Hematopoietic multipotent progenitor cell treated with erythropoietin and hydrocortisone succinate and interleukin-3 and kit ligand, for 15 days (in vitro differentiated cells): ENCODE results near the gene TTC28.
"Not testable (repeated sequence)": the region's sequence is repeated elsewhere in the genome, so short reads cannot be mapped to it uniquely, and the experiment has no call there.

Source experiments
- DNase-seq: peaks from one replicate; pipeline ENCODE4 v3.0.0-alpha.2; 2015; ENCODE audit warnings: low spot score

The TTC28 gene

DNA sequence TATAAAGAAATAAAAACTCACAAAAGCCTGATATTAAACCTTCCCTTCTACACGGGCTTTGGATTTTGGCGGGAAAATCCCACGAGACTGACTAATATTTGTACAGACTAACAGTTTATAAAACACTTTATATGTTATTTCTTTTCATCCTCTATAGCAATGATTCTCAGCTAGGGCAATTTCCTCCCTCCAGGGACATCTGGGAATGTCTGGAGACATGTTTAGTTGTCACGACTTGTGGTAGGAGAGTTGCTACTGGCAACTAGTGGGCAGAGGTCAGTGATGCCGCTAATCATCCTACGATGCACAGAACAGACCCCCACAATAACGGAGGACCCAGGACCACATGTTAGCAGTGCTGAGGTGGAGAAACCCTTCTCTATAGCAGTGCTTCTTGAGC, 455.8 kb downstream of the TTC28 start:
- no peak for DNase-seq

DNA sequence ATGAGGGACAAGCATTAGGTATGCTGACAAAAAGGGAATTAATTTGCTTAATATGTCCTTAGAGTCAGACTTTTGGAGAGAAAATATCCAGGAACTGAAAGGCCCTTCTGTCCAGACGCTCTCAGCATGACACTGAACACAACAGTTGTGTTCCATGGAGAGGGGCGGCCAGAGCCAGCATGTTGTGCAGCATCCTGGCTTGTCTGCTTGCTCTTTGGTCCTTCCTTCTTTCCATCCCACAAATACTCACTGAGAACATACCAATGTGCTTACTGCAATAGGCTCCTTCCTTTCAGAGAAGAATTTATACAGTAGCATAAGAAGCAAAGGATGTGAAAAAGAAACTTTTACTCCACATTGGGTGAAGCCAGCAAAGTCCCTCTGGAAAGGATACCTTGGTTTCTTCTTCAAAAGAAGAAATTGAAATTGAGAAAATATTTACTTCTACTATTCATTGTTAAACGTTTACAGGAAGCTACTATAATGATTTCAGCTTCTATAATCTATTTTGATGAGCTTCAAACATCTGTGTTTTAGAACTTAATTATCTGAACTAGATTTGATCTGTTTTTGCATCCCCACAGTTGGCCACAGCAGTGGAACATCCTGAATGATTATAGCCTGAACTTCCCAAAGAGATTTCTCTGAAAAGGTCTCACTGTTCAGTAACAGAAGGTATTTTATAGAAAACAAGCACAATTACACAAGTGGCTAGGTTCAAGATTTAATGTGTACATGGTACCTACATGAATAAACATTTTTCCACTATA, 456.5 kb downstream of the TTC28 start:
- no peak for DNase-seq

DNA sequence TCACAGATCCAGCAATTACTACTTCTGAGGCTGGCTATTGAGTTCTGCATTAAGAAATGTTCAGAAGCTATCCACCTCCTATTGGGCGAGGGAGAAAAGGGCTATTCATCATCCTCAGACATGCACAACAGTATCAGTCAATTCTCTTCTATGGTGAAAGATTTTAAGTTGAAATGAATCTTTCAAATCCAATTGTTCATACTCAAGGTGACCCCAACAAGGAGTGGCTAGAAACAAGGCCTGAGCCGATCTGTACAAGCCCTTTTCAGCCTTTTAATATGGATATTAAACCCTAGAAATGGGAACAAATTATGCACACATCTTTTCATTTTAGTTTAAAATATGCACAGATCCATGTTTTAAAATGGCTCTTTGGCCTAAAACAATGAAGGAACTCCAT, 457.1 kb downstream of the TTC28 start:
- DNase-seq: no peak

DNA sequence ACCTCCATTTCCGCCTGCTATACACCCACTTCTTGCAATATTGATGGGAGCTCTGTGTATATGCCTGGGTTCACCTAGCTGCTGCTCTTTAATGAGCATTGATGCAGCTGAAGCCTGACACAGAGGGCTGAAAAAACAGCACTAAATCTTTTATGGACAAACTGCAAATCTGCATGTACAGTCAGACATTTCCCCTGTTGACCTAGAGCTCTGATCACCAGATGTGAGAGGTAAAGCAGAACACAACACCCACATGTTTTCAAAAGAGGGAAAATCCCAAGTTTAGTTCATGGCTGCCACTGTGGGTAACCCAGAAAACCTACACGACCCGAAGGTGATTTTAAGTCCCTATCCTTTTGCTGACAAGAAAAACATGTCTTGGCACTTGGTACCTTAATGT, 457.6 kb downstream of the TTC28 start:
- DNase-seq: no peak

DNA sequence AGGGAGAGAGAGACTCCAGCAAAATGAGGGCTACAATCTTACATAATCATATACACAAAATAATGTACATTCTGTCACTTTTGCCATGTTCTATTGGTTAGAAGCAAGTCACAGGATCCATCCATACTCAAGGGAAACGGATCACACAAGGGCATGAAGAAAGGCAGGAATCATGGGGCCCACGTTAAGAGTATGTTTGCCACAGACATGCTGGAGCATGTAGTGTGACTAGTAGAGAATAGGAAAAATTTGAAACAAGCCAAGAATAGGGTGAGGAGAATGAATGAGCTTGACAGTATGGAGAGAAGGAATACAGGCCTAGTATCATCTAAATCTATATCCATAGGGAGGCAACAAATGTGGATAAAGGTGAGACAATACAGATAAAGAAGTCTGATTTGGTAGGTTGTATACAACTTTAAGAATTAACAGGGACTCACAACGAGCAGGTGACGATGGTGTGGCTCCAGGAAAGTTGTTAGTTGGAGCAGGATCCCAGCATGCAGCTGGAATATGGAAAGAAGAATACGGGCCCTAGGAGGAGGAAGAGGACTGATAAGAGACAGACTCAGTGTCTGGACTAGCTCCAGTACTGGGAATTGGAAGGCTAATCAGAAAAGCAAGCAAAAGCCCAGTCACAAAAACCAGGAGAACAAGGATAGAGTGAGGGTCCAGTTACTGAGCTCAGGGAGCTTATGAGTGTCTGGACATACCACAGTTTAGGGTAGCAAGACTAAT, 458.8 kb downstream of the TTC28 start:
- no peak for DNase-seq

DNA sequence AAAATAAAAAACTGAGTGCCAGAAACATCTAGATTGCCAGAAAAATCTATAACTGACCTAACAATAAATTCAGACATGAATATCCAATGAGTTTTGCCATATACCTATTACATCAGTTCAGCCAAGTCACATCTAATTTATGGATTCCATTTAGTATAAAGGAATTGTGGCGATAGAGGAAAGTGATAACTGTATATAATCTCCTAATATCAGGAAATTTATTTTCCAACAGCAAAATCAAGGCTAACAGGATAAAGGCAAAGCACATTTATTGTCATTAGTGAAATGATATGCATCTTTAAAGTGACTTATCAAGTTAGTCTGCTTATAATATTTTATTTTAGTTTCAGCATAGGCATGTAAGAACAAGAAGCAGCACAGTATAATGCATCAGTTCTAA, 462.4 kb downstream of the TTC28 start:
- no peak for DNase-seq

DNA sequence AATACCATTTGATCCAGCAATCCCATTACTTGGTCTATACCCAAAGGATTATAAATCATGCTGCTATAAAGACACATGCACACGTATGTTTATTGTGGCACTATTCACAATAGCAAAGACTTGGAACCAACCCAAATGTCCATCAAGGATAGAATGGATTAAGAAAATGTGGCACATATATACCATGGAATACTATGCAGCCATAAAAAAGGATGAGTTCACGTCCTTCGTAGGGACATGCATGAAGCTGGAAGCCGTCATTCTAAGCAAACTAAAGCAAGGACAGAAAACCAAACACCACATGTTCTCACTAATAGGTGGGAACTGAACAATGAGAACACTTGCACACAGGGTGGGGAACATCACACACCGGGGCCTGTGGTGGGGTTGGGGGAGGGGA, 464.9 kb downstream of the TTC28 start:
- not testable (repeated sequence) for DNase-seq

DNA sequence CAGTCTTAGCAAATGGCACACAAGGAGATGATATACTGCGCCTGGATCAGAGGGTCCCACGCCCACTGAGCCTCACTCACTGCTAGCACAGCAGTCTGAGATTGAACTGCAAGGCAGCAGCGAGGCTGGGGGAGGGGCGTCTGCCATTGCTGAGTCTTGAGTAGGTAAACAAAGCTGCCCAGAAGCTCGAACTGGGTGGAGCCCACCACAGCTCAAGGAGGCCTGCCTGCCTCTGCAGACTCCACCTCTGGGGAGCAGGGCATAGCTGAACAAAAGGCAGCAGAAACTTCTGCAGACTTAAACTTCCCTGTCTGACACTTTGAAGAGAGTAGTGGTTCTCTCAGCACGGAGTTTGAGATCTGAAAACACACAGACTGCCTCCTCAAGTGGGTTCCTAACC, 470.2 kb downstream of the TTC28 start:
- not testable (repeated sequence) for DNase-seq

DNA sequence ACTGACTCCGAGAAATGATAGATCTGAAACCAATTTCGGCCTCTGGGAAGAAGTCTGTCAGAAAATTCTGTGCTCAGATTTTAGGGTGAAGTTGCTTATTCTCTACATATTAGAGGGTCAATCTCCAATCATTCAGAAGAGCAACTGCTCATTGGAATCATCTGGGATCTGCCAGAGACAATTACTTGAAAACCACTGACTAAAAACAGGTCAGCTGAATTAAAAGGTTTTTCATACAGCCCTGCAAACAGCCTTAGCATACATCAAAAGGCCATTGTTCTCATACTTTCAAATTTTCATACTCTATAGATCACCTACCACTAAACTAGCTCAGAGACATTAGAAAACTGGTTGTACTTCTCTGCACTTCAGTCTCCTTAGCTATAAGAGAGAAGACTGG, 470.9 kb downstream of the TTC28 start:
- DNase-seq: no peak

DNA sequence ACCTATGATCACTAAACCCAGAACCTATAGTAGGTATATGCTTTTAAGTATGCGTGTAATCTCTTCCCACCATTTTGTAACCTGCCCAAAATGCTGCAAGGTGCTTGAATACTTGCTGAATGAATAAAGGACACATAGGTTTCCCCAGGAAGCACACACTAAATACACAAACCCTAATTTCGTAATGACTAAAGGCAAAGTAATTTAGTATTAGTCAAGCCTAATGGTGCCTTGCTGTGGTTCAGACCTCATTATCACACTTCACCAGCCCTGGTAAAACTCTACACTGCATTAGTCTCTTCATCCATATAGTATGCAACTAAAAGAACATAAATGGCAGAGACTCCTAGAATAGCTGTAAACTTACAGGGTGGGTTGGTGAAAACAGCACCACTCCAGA, 471.6 kb downstream of the TTC28 start:
- no peak for DNase-seq

DNA sequence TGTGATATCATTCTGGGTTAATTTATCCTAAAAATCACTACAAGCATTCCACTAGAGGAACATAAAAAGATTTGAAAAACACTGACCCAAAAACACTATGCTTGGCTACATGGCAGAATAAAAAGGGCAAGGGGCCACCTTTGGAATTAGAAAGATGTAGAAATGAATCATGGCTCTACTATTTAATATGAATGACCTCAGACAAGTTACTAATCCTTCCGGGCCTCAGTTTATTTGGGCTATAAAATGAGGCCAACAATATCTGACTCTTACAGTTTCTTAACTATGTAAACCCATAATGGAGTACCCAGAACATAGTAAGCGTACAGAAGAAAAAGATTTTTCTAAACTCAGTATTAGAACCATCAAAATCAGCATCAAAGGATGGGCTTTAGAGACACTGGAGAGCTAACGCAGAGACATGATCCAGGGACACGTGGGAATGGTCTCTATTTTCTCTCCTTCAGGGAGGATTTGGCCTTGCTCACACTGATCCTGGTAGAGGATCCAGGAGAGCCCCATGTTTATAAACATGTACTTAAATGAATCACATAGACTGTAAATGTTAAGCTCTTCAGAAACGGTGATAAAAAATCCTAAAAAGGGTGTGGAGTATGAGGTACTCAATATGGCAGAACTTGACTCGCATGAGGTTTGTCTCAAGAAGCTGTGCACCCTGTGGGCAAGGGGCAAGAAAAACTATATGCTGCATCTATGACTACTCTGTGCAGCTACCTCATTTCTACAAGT, 472.2 kb downstream of the TTC28 start:
- no peak for DNase-seq

DNA sequence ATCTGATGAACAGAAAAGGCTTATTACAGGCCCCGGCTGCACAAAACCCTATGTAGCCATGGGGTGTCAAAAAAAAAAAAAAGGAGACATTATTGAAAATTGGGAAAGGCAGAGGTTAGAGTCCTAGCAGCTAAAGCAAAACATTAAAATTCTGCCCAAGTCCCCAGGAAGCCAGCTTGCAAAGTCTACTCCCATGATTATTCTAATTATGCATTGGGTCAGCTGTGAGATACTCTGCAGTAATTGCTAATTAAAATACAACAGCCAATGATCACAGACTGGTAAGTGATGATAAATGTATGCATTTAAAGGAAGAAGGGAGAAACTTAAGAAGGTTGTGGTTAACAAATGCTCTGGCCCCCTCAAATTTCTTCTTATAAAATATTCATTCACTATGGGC, 473.7 kb downstream of the TTC28 start:
- no peak for DNase-seq

DNA sequence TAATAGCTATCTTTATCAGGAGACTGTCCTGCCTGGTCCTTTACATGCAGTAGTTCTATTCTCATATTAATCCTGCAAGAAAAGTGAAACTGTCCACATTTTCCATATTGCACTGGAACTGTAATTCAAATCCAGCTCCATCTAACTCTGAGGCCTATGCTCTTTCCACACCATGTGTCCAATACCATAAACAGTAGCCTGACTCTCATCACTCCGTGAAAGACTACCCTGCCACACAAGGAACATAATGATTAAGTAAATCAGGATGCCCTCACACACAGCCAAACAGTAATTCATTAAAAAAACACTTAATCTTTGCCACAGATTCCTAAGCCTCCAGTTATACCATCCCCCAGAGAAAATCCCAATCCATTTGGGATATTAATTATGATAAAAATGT, 475.3 kb downstream of the TTC28 start:
- no peak for DNase-seq

DNA sequence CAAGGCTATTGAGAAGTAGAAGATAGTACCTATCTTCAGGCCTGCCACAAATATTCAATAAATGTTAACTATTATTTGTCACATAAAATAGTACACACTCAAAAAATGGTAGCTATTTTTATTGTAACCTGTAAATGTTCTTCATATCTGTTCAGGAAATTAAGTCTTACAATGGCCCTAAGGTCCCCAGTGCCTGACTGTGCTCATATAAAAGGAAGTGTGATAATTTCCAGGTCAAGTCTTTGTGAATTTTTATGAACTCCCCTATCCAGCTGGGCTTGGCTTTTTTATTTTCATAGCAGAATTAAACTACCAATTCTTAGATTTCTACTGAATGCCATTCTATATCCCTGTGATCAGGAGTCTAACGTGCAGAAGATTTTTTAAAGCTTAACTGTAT, 476.4 kb downstream of the TTC28 start:
- DNase-seq: no peak

DNA sequence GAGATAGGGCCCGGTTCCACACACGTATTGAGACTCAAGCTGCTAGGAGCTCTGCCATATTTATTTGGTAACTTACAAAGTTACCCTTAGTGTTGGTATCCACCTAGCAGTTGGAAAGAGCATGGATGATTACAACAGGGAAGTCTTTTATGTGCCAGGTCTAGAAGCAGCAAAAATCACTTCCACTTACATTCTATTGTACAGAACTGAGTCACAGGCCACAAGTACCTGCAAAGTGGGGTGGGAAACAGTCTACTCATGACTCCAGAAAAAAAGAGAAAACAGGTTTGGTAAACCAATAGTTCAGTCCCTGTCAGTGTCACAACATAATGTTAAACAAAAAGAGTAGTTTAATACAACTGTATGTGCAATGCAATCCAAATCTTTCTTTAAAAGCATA, 480.9 kb downstream of the TTC28 start:
- DNase-seq: no peak

DNA sequence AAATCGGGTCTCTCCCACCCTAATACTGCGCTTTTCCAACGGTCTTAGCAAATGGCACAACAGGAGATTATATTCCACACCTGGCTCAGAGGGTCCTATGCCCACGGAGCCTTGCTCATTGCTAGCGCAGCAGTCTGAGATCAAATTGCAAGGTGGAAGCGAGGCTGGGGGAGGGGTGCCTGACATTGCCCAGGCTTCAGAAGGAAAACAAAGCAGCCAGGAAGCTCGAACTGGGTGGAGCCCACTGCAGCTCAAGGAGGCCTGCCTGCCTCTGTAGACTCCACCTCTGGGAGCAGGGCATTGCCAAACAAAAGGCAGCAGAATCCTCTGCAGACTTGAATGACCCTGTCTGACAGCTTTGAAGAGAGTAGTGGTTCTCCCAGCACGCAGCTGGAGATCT, 488.1 kb downstream of the TTC28 start:
- not testable (repeated sequence) for DNase-seq

DNA sequence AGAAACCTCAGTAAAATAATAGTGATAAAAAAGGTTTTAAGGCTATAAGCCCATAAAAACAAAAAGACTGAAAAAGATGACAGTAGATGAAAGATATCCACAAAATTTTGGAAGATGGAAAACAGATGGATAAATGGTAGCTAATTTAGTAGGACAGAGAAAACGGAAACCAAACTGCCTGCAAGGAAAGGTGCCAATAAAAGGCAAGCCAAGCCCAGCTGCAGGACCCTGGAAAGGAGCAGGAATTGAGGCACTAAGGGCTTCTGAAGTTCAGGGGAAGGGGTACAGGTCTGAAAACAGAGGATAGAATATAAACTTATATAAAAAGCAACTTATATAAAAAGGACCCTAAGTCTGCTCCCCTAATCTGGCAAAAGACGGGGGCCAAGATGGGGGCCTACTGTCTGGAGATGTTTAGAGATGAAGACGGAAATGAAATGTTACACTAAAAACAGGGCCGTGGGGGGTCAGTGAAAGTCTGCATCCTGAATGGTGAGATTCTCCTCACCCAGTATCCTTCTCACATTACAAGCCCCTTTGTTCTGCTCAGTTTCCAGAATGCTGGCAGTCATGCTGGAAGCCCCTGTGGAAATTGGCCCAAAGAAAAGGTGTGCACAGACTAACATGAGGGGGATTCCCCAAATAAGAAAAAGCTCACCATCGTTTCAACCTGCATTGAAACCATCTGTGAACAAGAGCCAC, 491.3 kb downstream of the TTC28 start:
- DNase-seq: no peak

DNA sequence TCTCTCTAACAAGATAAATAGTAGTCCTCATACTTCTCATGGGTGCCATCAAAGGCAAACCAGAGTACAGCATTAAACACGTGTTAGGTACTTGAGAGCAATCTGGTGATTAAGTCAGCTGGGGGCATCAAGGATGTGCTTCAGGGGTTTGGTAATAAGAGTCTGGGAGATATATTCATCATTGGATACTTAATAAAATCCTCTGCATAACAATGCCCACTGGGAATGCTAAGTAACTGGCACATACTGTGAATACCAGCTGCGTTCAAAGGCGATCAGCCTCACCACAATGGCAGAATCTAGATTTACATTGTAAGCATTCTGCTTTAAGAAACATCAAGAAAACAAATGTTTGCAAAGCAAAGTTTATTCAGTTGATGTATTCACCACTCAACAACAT, 492.0 kb downstream of the TTC28 start:
- DNase-seq: no peak

DNA sequence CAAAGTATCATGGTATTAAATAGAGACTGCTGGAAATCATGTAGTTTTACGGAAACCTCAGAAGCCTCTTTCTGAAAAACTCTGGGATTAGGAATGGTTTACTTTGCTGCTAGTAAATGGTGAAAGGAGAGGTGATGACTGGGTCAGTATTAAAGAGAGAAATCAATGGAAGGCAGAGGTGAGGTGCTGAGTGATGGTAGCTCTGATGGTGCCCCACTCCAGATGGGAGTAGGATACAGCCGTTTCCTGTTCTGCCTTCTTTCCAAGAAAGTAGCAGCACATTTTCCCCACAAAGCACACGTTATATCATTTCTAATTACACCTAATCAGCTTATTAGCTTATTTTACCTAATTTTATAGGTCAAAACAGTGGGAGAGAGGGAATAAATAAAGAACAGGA, 493.0 kb downstream of the TTC28 start:
- DNase-seq: no peak

DNA sequence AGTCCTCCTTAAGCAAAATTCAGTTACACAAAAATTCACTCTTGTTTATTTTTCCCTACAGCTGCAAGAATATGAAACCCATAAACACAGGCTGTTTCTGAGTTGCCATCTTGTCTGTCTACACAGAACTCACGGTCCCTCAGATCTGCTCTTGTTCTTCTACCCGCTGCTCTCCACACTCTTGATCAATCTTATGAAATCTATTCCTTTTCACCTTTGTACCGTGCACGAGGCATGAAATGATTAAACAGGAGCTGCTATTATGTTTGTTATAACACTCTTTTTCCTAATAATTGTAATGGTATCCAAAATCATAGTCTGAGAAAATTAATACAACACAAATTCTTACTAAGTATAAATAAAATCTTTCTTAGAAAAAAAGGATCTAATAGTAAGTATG, 494.5 kb downstream of the TTC28 start:
- no peak for DNase-seq

DNA sequence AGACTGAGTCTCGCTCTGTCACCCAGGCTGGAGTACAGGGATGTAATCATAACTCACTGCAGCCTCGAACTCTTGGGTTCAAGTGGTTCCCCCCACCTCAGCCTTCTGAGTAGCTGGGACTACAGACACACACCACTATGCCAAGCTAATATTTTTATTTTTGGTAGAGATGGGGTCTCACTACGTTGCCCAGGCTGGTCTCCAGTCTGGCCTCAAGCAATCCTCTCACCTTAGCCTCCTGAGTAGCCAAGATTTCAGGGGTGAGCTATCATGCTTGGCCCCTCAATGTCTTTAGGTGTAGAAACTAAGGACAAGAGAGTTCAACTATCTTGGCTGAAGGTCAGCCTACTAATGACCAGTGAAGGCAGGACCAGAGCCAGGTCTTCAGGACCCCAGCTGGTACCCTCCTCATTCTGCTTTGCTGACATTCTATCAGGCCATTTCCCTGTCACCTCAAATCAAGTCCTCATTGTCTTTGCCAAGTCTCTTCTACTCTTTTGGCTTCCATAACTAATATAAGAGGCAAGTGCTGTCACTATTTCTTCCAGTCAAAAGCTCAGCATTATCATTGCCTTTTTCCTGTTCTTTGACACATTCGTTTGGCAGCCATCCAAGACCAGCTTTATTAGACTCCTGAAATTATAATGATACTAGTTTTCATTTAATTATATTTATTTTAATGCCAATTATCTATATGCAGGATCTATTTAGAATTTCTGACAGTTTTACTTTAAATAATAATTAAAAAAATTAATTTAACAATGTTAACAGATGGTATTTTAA, 496.4 kb downstream of the TTC28 start:
- no peak for DNase-seq
